Karpas-422 (cell line): Measurements from ENCODE around the gene FAM229B. TPM values are rescaled to one million over a fixed set of nuclear protein-coding genes. Genes with fewer than 3 reads are reported as not detected.

Experiments used
- DNase-seq: peaks from one replicate; pipeline ENCODE4 v3.0.0-alpha.2; 2015
- H2AFZ ChIP-seq: fragments of 200-600 bp; sonication (generic); 2 replicates; pipeline ENCODE4 v1.6.1; 2014; ENCODE audit warnings: antibody characterized with exemption, low read length, mixed read lengths
- H3K27ac ChIP-seq: fragments of 200-600 bp; sonication (generic); 2 replicates; pipeline ENCODE4 v1.5.1; 2014; ENCODE audit warnings: mild to moderate bottlenecking, low read length, moderate library complexity
- H3K27me3 ChIP-seq: fragments of 200-600 bp; sonication (generic); 2 replicates; pipeline ENCODE4 v1.6.1; 2014; ENCODE audit warnings: low read length, mixed read lengths
- H3K36me3 ChIP-seq: fragments of 200-600 bp; sonication (generic); 2 replicates; pipeline ENCODE4 v1.6.1; 2014; ENCODE audit warnings: low read length, mixed read lengths; ENCODE audit not compliant: insufficient read depth
- H3K4me1 ChIP-seq: fragments of 200-600 bp; sonication (generic); 2 replicates; pipeline ENCODE4 v1.6.1; 2014; ENCODE audit warnings: mild to moderate bottlenecking, low read length, mixed read lengths
- H3K4me2 ChIP-seq: fragments of 200-600 bp; sonication (generic); 2 replicates; pipeline ENCODE4 v1.6.1; 2014; ENCODE audit warnings: low read length, low read depth, mild to moderate bottlenecking; ENCODE audit not compliant: poor library complexity, severe bottlenecking
- H3K4me3 ChIP-seq: fragments of 200-600 bp; sonication (generic); 2 replicates; pipeline ENCODE4 v1.5.1; 2014; ENCODE audit warnings: mild to moderate bottlenecking, antibody characterized with exemption, low read length, mixed read lengths
- H3K79me2 ChIP-seq: fragments of 200-600 bp; sonication (generic); 2 replicates; pipeline ENCODE4 v1.6.1; 2014; ENCODE audit warnings: mild to moderate bottlenecking, low read length, mixed read lengths
- H3K9ac ChIP-seq: fragments of 200-600 bp; sonication (generic); 2 replicates; pipeline ENCODE4 v1.6.0; 2014; ENCODE audit warnings: low read length
- H3K9me2 ChIP-seq: fragments of 200-600 bp; sonication (generic), shearing (Covaris generic); replicated peaks from 2 replicates; pipeline ENCODE4 v1.6.0; 2014; ENCODE audit warnings: mild to moderate bottlenecking, low read length, moderate library complexity; ENCODE audit not compliant: insufficient read depth
- H3K9me3 ChIP-seq: fragments of 300-700, 200-600 bp; sonication (generic); 2 replicates; pipeline ENCODE4 v1.6.1; 2014; ENCODE audit warnings: low read length, mixed read lengths
- H4K20me1 ChIP-seq: fragments of 200-600 bp; sonication (generic); 2 replicates; pipeline ENCODE4 v1.6.1; 2014; ENCODE audit warnings: mild to moderate bottlenecking, antibody characterized with exemption, low read length, low read depth; ENCODE audit not compliant: insufficient read depth
- total RNA-seq: library from RNA; depleted of rRNA; stranded (reverse); fragments of >200 nt; shearing (Covaris generic); gene quantifications from 2 replicates; pipeline ENCODE4 v1.2.3, GENCODE V29; 2014; ENCODE audit warnings: low replicate concordance

Gene FAM229B
- total RNA-seq, 1 experiment from 2014 or later = 8.2 TPM

- H3K9me3 ChIP-seq = no peaks in the 10 kb centered on the region
- H2AFZ ChIP-seq = no peak overlapping the region
- no peaks in the 10 kb centered on the region for H4K20me1 ChIP-seq
- no peaks in the 10 kb centered on the region for H3K27me3 ChIP-seq
- H3K9ac ChIP-seq = no peak overlapping the region
- no peaks in the 10 kb centered on the region for H3K79me2 ChIP-seq
- H3K27ac ChIP-seq = no peak overlapping the region
- H3K36me3 ChIP-seq = no peaks in the 10 kb centered on the region
- DNase-seq = no peak
- H3K4me3 ChIP-seq = no peak overlapping the region
- H3K4me1 ChIP-seq = no peaks in the 10 kb centered on the region
- no peak overlapping the region for H3K4me2 ChIP-seq
- H3K9me2 ChIP-seq = no peaks in the 10 kb centered on the region
Observed at GRCh38 chr6:112128208-112128607, 40.8 kb downstream of the FAM229B start.

- Histone ChIP-seq H2AFZ (no peak overlapping the region), H3K9ac (no peak overlapping the region), H3K36me3 (no peaks in the 10 kb centered on the region), H3K27me3 (no peaks in the 10 kb centered on the region), H3K27ac (no peak overlapping the region), H3K79me2 (no peaks in the 10 kb centered on the region), H3K4me2 (no peak overlapping the region), H3K9me3 (no peaks in the 10 kb centered on the region), H3K9me2 (no peaks in the 10 kb centered on the region), H3K4me3 (no peak overlapping the region), H4K20me1 (no peaks in the 10 kb centered on the region), H3K4me1 (no peaks in the 10 kb centered on the region)
- no peak for DNase-seq
Observed at GRCh38 chr6:112130878-112131277, 43.5 kb downstream of the FAM229B start.

GRCh38 chr6:112139052-112139451 lies 51.7 kb downstream of the FAM229B start:
- no peak for DNase-seq
- Histone ChIP-seq H4K20me1 (0 out of 2 replicates have a peak, but pooled peaks cover 4% of the 10 kb centered on the region), H3K9me2 (no peaks in the 10 kb centered on the region), H3K9ac (no peak overlapping the region), H3K4me2 (no peak overlapping the region), H3K27ac (no peak overlapping the region), H2AFZ (no peak overlapping the region), H3K4me1 (no peaks in the 10 kb centered on the region), H3K79me2 (no peaks in the 10 kb centered on the region), H3K27me3 (no peaks in the 10 kb centered on the region), H3K4me3 (no peak overlapping the region), H3K36me3 (no peaks in the 10 kb centered on the region), H3K9me3 (no peaks in the 10 kb centered on the region)

- H2AFZ ChIP-seq = no peak overlapping the region
- H3K79me2 ChIP-seq = no peaks in the 10 kb centered on the region
- H3K27ac ChIP-seq = no peak overlapping the region
- H3K4me3 ChIP-seq = no peak overlapping the region
- H4K20me1 ChIP-seq = 0 out of 2 replicates have a peak, but pooled peaks cover 4% of the 10 kb centered on the region
- no peak overlapping the region for H3K9ac ChIP-seq
- H3K4me1 ChIP-seq = no peaks in the 10 kb centered on the region
- no peak for DNase-seq
- no peaks in the 10 kb centered on the region for H3K9me2 ChIP-seq
- H3K27me3 ChIP-seq = no peaks in the 10 kb centered on the region
- no peak overlapping the region for H3K4me2 ChIP-seq
- H3K9me3 ChIP-seq = no peaks in the 10 kb centered on the region
- H3K36me3 ChIP-seq = no peaks in the 10 kb centered on the region
Observed at GRCh38 chr6:112141707-112142106, 54.3 kb downstream of the FAM229B start.

GRCh38 chr6:112144145-112144926 lies 56.9 kb downstream of the FAM229B start:
- no peak overlapping the region for H3K9ac ChIP-seq
- peak overlapping the region; percentile 34 for H3K4me2 ChIP-seq

GRCh38 chr6:112145080-112145573 lies 57.7 kb downstream of the FAM229B start:
- Histone ChIP-seq H3K4me3 (no peak overlapping the region), H3K79me2 (no peaks in the 10 kb centered on the region), H3K4me2 (no peak overlapping the region)

More at GRCh38 chr6:112144145-112144926, 56.9 kb downstream of the FAM229B start:
- DNase-seq = no peak
- Histone ChIP-seq H3K79me2 (no peaks in the 10 kb centered on the region), H2AFZ (peak overlapping the region; percentile 15; the same call in 1 of the 2 replicates), H3K4me3 (no peak overlapping the region), H3K4me1 (no peaks in the 10 kb centered on the region), H3K9me3 (no peaks in the 10 kb centered on the region), H4K20me1 (0 out of 2 replicates have a peak, but pooled peaks cover 3% of the 10 kb centered on the region), H3K27ac (no peak overlapping the region), H3K36me3 (no peaks in the 10 kb centered on the region), H3K27me3 (no peaks in the 10 kb centered on the region), H3K9me2 (no peaks in the 10 kb centered on the region)

GRCh38 chr6:112148103-112148502 lies 60.7 kb downstream of the FAM229B start:
- Histone ChIP-seq H3K9me3 (no peaks in the 10 kb centered on the region), H3K4me3 (no peak overlapping the region), H3K27me3 (no peaks in the 10 kb centered on the region), H3K79me2 (no peaks in the 10 kb centered on the region), H3K27ac (no peak overlapping the region), H2AFZ (no peak overlapping the region), H4K20me1 (no peaks in the 10 kb centered on the region), H3K9ac (no peak overlapping the region), H3K4me2 (no peak overlapping the region), H3K36me3 (no peaks in the 10 kb centered on the region), H3K4me1 (peaks cover 5% of the 10 kb centered on the region), H3K9me2 (no peaks in the 10 kb centered on the region)
- no peak for DNase-seq

More at GRCh38 chr6:112145080-112145573, 57.7 kb downstream of the FAM229B start:
- no peaks in the 10 kb centered on the region for H3K9me2 ChIP-seq
- no peaks in the 10 kb centered on the region for H3K36me3 ChIP-seq
- H3K27ac ChIP-seq = no peak overlapping the region
- H3K27me3 ChIP-seq = no peaks in the 10 kb centered on the region
- no peak overlapping the region for H2AFZ ChIP-seq
- H3K9me3 ChIP-seq = no peaks in the 10 kb centered on the region
- H3K4me1 ChIP-seq = no peaks in the 10 kb centered on the region
- H3K9ac ChIP-seq = no peak overlapping the region
- no peaks in the 10 kb centered on the region for H4K20me1 ChIP-seq
- no peak for DNase-seq

GRCh38 chr6:112149236-112149635 lies 61.8 kb downstream of the FAM229B start:
- no peak overlapping the region for H3K4me3 ChIP-seq
- H3K9ac ChIP-seq = no peak overlapping the region
- no peaks in the 10 kb centered on the region for H3K79me2 ChIP-seq
- H3K9me3 ChIP-seq = no peaks in the 10 kb centered on the region
- no peak overlapping the region for H3K4me2 ChIP-seq
- H4K20me1 ChIP-seq = no peaks in the 10 kb centered on the region
- DNase-seq = no peak
- H3K27ac ChIP-seq = no peak overlapping the region
- no peaks in the 10 kb centered on the region for H3K27me3 ChIP-seq
- peaks cover 5% of the 10 kb centered on the region for H3K4me1 ChIP-seq
- H2AFZ ChIP-seq = no peak overlapping the region
- H3K9me2 ChIP-seq = no peaks in the 10 kb centered on the region
- H3K36me3 ChIP-seq = no peaks in the 10 kb centered on the region
